K562 (cell line): ENCODE results near the gene UBE3B. TPM values are rescaled to one million over a fixed set of nuclear protein-coding genes. Genes with fewer than 3 reads are reported as not detected.
A peak's percentile ranks its signal among the peaks of the same experiment; 100 is the strongest.

Experiments
- BRF2 ChIP-seq: IDR thresholded peaks from 3 replicates; pipeline ENCODE4 v1.6.1; 2011; ENCODE audit warnings: borderline replicate concordance, mild to moderate bottlenecking; ENCODE audit not compliant: insufficient read length, insufficient read depth
- CBX2 ChIP-seq: fragments of 200-600 bp; sonication (generic); IDR thresholded peaks from one replicate; pipeline ENCODE4 v1.6.1; 2012; ENCODE audit warnings: mild to moderate bottlenecking, low read length, inconsistent platforms; ENCODE audit not compliant: insufficient read depth, poor library complexity, severe bottlenecking
- CCAR2 ChIP-seq: fragments of 200-400 bp; formaldehyde crosslinking; IDR thresholded peaks from 2 replicates; pipeline ENCODE4 v1.6.1; 2017; ENCODE audit warnings: mild to moderate bottlenecking, low read depth, low read length
- CREB1 ChIP-seq, 2 experiments: sonication (generic) in 1 of 2; formaldehyde crosslinking in 1 of 2; IDR thresholded peaks; 2 replicates each; pipeline versions ENCODE4 v1.6.1 to v1.8.0; 2012 to 2022; ENCODE audit warnings: inconsistent platforms in 1 of 2, mild to moderate bottlenecking in 1 of 2, missing genetic modification reagents in 1 of 2, moderate library complexity in 1 of 2
- CREBBP ChIP-seq: IDR thresholded peaks from one replicate; pipeline ENCODE4 v1.6.1; 2012; ENCODE audit warnings: low read depth, mild to moderate bottlenecking, control low read depth, inconsistent platforms, low read length
- DEAF1 ChIP-seq: fragments of 450-650 bp; formaldehyde crosslinking; IDR thresholded peaks from 2 replicates; pipeline ENCODE4 v1.4.0; 2020; ENCODE audit warnings: mild to moderate bottlenecking, moderate library complexity
- ELK1 ChIP-seq: sonication (generic); formaldehyde crosslinking; IDR thresholded peaks from 2 replicates; pipeline ENCODE4 v1.8.1; 2022; ENCODE audit warnings: missing genetic modification reagents
- ESRRB ChIP-seq: fragments of 250-450 bp; sonication (Bioruptor Pico); IDR thresholded peaks from 2 replicates; pipeline ENCODE4 v1.5.0; 2020; ENCODE audit warnings: mild to moderate bottlenecking, moderate library complexity, borderline replicate concordance
- FOXO4 ChIP-seq: fragments of 450-650 bp; formaldehyde crosslinking; IDR thresholded peaks from 2 replicates; pipeline ENCODE4 v1.4.0; 2020; ENCODE audit warnings: mild to moderate bottlenecking, moderate library complexity
- GABPA ChIP-seq: fragments of 200-800 bp; sonication (Bioruptor generic); conservative IDR thresholded peaks from 2 replicates; pipeline ENCODE4 v1.6.1; 2016; ENCODE audit warnings: low read depth, missing genetic modification characterization, missing compliant biosample characterization
- HNRNPH1 ChIP-seq: fragments of 200-400 bp; formaldehyde crosslinking; optimal IDR thresholded peaks from 2 replicates; pipeline ENCODE3; 2017; ENCODE audit warnings: low read depth, mild to moderate bottlenecking, low read length, moderate library complexity
- MEF2A ChIP-seq: IDR thresholded peaks from 2 replicates; pipeline ENCODE4 v1.6.1; 2011; ENCODE audit warnings: low read depth, mild to moderate bottlenecking, low read length, moderate library complexity; ENCODE audit not compliant: control insufficient read depth
- POLR2H ChIP-seq: IDR thresholded peaks from 2 replicates; pipeline ENCODE4 v1.6.1; 2016; ENCODE audit warnings: missing genetic modification characterization, low read depth, mild to moderate bottlenecking, control low read depth, missing compliant biosample characterization, moderate library complexity
- RNF219 ChIP-seq: fragments of 250-450 bp; sonication (Bioruptor Pico); IDR thresholded peaks from 2 replicates; pipeline ENCODE4 v1.5.0; 2022; ENCODE audit warnings: mild to moderate bottlenecking
- ZFX ChIP-seq: sonication (generic); formaldehyde crosslinking; IDR thresholded peaks from 2 replicates; pipeline ENCODE4 v1.8.0; 2022; ENCODE audit warnings: mild to moderate bottlenecking, missing genetic modification reagents, moderate library complexity
- ZNF445 ChIP-seq: fragments of 250-450 bp; sonication (Bioruptor Pico); IDR thresholded peaks from 2 replicates; pipeline ENCODE4 v1.4.0; 2020; ENCODE audit warnings: low read depth, mild to moderate bottlenecking, moderate library complexity
- ZNF668 ChIP-seq: fragments of 250-450 bp; sonication (Bioruptor Pico); IDR thresholded peaks from 2 replicates; pipeline ENCODE4 v1.8.0; 2022; ENCODE audit warnings: mild to moderate bottlenecking, inconsistent platforms
- ZNF717 ChIP-seq: fragments of 250-450 bp; sonication (Bioruptor Pico); IDR thresholded peaks from 2 replicates; pipeline ENCODE4 v1.5.0; 2021
- ZNF766 ChIP-seq: fragments of 200-800 bp; sonication (Bioruptor generic); conservative IDR thresholded peaks from 2 replicates; pipeline ENCODE4 v1.6.1; 2016; ENCODE audit warnings: missing genetic modification characterization, missing compliant biosample characterization
- polyA plus RNA-seq, 8 experiments: library from polyadenylated mRNA; depleted of rRNA in 4 of 8; stranded (reverse) in 5 of 8; unstranded in 3 of 8; fragments of >200 nt; fragmentation: Nextera tagmentation in 2 of 8; fragmentation: Illumina TruSeq in 1 of 8; extraction: Ambion mirVana in 2 of 8; extraction: Trizol in 1 of 8; gene quantifications; 2 replicates each; pipeline versions ENCODE4 v1.2.1 to v1.2.3, GENCODE V29; 2011 to 2014; ENCODE audit warnings: inconsistent platforms in 1 of 8, missing spikeins in 1 of 8
- total RNA-seq, 7 experiments: library from RNA; depleted of rRNA in 6 of 7; stranded (reverse); fragments of >200 nt in 6 of 7; fragmentation: Illumina TruSeq in 2 of 7; extraction: Trizol in 2 of 7; gene quantifications; 2 replicates each; pipeline versions ENCODE4 v1.2.1 to v1.2.3, GENCODE V29; 2011 to 2021; ENCODE audit warnings: low replicate concordance in 1 of 7

Gene UBE3B
- total and polyA plus RNA-seq, 9 of the 15 experiments (the other 6 are each of a cell fraction or from before 2014, with no cell fraction given): 7.6 to 23.6 (median 15.5) TPM

- no peak; the same call in 1 of the 2 replicates for TF ChIP-seq RNF219 (CRISPR knock-in tag)
- TF ChIP-seq ZFX (CRISPR knock-in tag): peak; percentile 79
- no peak for TF ChIP-seq ESRRB (CRISPR knock-in tag)
- TF ChIP-seq MEF2A: no peak
- no peak for TF ChIP-seq DEAF1 (CRISPR knock-in tag)
- no peak for TF ChIP-seq ZNF668 (CRISPR knock-in tag)
- peak; percentile 65; the same call in 1 of the 2 replicates for TF ChIP-seq CREB1 (IDR thresholded peaks at IDR 0.05)
- peak; percentile 55 for TF ChIP-seq CREB1 (CRISPR knock-in tag; IDR thresholded peaks at IDR 0.05)
- no peak for TF ChIP-seq BRF2
- no peak for TF ChIP-seq POLR2H (tag)
- no peak for TF ChIP-seq CBX2
- TF ChIP-seq CCAR2: no peak
- TF ChIP-seq ZNF717 (CRISPR knock-in tag): no peak
- no peak for TF ChIP-seq CREBBP
- no peak for TF ChIP-seq ZNF445 (CRISPR knock-in tag)
- 0 out of 2 replicates have a peak, but pooled peaks have one; percentile 30 for TF ChIP-seq FOXO4
- no peak for TF ChIP-seq HNRNPH1
- TF ChIP-seq ELK1 (CRISPR knock-in tag): no peak
- TF ChIP-seq GABPA (tag): peak; percentile 99
- no peak for TF ChIP-seq ZNF766
Observed at GRCh38 chr12:109477185-109477962, at the start of gene UBE3B, which contains the start of gene KCTD10 (continued).
